Head of caudate nucleus (tissue), 42 donors: Measurements from ENCODE around the gene TMEM183A.

Experiments
- DNase-seq, 42 donors: peaks; one replicate each; pipeline versions ENCODE4 v3.0.0 to v3.0.0-alpha.2; 2020 to 2021; ENCODE audit warnings: mixed read lengths in 7 of 42
- intact Hi-C: fragments of 100-400 bp; cut with DNase I; formaldehyde crosslinking; loops from one replicate; pipeline ENCODE4 v1.15.0; 2022

TMEM183A gene

DNA sequence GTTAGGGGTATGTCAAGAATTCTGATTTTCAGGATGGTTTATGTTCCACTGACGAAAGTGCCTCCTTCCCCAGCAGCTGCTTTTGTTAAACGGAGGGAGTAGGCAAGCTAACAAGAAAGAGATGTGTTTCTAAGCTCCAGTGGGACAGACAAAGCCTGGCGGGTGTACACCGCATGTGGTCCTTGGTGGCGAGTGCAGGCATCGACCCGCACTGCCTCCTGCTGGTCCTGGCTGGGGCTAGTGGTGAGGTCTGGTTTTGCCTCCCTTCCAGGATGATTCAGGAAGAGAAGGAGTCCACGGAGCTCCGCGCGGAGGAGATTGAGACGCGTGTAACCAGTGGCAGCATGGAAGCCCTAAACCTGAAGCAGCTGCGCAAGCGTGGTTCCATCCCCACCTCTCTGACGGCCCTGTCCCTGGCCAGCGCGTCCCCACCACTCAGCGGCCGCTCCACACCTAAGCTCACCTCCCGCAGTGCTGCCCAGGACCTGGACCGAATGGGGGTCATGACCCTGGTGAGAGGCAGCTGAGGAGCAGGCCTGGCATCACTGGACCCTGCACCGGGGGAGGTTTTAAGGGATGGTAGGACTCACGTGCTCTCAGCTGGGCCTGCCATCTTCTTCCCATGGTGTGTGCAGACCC, 48.1 kb downstream of the TMEM183A start:
- intact Hi-C loops: no loop called here

DNA sequence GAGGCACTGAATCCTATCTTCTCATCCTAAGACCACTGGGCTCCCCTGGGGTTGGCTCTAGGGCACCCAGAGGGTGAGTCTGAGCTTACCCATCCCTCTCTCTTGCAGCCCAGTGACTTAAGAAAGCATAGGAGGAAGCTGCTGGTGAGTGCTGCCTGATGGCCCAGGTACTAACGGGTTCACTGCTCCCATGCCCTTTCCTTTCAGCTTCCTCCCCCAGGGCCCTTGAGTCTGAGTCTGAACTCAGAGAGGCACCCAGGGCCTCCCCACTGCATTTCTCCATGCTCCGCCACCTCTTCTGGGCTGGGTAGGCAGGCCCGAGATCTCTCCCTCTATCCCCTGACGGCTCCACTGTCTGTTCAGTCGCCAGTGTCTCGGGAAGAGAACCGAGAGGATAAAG, 48.8 kb downstream of the TMEM183A start:
- no peak for DNase-seq
- intact Hi-C loops: no loop called here

More for the DNA sequence above, 48.1 kb downstream of the TMEM183A start:
- no peak for DNase-seq

DNA sequence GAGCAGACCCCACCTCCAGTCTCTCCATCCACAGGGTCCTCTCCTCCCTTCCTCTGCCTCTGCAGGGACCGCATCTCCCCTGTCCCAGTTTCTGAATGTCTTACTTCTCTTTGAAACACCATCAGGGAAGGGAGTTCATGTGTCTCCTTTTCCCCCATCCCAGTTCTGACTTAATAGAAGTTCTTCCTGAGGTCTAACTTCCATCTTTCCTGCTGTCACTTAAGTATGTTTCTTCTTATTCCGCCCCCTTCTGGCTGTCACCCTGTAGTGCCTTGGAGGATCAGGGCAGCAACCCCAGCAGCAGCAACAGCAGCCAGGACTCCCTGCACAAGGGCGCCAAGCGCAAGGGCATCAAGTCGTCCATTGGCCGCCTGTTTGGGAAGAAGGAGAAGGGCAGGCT, 49.3 kb downstream of the TMEM183A start:
- no peak for DNase-seq
- intact Hi-C loops: no loop called here

DNA sequence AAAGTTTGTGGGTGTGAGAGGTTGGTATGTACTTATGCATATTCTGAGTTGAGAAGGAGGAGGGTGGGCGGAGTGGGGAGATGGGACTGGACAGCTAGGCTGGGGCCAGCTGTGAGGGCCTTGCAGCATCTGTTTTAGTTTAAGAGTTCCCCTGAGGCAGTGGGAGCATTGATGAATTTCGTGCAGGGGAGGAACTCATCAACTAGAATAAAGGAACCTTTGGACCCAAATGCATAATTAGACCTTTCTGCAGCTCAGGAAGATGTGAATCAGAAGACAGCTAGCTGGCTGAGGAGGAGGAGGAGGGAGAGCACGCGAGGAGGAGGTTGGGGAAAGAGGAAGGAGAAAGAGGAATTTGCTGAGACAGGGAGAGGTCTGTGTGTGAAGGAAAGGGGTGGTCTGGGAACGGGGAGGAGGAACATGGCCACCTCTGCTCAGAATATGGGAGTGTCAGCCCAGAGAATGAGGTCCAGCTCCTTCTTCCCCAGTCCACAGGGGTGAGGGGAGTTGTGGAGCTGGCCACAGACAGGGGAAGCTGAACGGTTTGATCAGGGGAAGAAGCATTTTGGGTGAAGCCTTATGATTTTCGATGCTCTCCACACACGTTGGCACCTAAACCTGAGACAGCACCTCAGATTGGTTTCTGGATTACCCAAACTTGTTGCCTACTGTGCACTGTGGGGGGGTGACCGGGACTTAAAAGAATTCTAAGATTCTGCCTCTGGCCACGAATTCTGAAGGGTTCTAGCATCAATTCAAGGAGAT, 50.9 kb downstream of the TMEM183A start:
- intact Hi-C loops: no loop called here
- DNase-seq: peak in 23 of 42 donors; percentile 26 to 76 (median 47)

DNA sequence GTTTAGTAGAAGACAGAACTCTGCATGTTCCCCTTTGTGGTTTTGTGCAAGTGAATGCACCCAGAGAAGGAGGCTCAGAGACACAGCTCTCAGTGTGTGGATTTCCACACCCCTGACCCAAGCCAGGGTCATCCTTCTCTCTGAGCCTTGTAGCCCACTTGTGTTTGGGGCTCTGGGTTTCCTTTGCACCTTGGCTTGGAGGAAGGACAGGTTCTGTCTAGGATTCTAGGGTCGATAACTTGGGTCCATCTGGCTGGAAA, 51.4 kb downstream of the TMEM183A start:
- DNase-seq: no peak
- intact Hi-C loops: no loop called here

DNA sequence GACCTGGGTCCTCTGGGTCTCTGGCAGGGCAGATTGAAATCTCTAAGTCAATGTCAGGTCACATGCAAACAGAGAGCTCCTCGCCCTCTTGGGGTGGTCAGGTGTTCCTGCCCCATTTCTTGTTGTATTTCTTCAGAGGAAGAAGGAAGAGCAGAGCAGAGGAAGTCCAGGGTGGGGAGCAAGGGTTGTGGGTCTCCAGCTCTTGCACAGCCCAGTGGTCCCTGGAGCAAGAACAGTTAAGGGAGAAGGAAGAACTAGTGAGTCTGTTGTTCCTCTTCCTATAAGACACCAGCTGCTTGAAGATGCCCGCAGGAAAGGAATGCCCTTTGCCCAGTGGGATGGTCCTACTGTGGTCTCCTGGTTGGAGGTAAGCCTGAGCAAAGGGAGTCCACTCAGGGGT, 52.3 kb downstream of the TMEM183A start:
- DNase-seq: no peak
- intact Hi-C loops: no loop called here

DNA sequence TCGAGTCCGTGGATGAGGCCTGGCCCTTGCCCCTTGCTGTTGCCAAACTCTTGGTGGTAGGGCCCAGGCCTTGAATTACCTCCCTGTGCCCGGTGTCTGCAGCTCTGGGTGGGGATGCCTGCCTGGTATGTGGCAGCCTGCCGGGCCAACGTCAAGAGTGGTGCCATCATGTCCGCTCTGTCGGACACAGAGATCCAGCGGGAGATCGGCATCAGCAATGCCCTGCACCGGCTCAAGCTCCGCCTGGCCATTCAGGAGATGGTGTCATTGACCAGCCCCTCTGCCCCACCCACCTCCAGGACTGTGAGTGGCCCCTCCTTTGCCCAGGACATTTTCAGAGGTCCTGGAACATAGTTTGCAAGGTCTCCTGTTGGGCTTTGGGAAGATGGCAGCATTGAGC, 52.9 kb downstream of the TMEM183A start:
- intact Hi-C loops: no loop called here
- no peak for DNase-seq

DNA sequence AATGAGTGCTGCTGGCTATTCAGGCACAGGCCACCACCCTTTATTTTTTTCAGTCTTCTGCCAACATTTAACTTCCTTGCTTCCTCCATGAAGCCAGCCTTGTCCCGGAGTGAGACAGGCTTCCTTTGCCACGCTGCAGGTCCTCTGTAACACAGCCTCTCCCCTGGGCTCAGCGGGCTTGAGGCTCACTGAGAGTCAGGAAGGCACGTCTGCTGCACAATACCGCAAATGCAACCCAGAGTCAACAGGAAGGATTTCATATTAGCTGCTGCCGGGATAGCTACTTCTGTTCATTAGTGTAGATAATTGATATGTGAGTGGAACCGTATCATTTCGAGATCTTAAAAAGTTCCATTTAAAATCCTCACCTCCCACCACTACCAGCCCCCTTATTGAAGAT, 56.1 kb downstream of the TMEM183A start:
- intact Hi-C loops: no loop called here
- DNase-seq: no peak

DNA sequence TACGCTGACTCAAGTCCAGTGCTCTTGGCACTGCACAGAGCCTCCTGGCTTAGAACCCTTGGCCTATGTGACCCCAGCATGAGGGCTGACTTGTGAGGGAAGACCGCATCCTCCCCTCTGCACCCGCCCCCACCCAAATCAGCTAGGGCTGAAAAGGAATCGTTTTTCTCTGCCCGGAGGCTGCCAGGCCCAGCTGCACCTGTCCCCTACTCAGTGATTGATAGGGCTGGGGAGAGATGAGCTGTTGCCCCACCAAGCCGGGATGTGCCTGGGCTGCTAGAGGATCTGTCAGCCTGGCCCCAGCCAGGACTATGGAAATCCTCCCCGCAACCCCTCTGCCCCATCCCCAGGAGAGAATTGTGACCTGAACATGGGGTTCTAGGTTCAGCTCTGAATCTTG, 58.0 kb downstream of the TMEM183A start:
- DNase-seq: no peak
- intact Hi-C loops: no loop called here

DNA sequence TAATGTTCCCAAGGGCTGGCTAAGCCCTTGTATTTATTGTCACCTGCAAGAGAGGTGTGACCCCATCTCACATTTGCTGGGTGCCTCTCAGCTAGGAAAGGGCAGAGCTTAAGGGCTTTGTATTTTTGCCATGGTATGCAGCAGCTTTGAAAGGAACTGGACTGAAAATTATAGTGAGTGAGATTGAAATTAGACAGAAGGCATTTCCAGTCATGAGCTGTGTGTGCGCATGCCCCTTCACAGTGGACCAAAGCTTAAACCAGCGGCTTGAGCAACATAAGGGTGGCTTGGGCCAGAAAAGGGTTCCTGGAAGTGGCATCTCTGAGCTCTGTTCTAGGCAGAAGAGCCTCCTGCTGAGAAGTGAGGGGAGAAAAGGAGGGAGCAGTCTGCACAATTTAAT, 58.8 kb downstream of the TMEM183A start:
- no peak for DNase-seq

DNA sequence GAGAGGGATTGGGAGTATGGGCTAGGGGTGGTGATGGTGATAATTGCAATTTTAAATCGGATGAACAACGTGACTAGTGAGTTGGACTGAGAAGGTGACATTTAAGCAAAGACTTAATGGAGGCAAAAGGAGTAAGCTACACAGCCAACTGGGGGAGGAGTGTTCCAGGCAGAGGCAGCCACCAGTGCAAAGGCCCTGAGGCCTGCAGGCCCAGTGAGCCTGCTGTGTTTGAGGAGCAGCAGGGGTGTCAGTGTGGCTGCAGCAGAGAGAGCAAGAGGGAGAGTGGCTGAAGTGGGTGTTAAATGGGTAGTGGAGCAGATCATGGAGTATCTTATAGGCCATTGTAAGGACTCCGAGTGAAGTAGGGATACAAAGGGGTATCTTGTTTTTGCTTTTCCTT, 59.8 kb downstream of the TMEM183A start:
- no peak for DNase-seq
- intact Hi-C loops: no loop called here

More for the DNA sequence above, 58.8 kb downstream of the TMEM183A start:
- intact Hi-C loops: no loop called here

DNA sequence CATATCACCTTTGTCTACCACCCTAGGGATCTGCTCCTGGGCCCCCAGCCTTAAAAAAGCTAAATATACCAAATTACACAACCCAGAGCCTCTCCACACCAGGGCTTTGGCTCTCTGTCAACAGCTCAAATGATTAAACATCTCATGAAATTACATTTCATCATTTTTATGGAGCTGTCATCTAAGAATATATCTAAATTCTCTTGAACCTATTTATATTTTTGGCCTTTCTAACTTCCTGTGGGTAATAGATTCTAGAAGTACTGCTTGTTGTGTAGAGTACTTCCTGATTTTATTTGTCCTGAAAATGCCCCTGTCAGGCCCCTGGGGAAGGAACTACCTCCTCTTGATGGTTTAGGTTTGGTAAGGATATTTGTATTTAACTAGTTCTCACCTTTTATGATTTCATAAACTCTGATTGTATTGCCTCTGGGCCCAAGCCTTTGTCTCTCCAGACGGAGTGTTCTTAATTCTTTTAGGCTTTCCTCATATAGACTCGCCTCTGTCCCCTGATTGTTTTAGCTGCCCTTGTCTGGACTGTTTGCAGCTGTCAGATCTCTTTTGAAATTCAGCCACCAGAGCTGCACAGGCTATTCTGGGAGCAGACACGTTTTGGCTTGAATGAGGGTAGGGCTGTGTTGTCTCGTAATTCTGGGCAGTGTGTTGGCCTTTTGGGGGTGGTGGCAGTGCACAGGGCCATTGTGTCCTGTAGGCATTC, 62.0 kb downstream of the TMEM183A start:
- DNase-seq: peak in 11 of 42 donors; percentile 23 to 59 (median 37)

DNA sequence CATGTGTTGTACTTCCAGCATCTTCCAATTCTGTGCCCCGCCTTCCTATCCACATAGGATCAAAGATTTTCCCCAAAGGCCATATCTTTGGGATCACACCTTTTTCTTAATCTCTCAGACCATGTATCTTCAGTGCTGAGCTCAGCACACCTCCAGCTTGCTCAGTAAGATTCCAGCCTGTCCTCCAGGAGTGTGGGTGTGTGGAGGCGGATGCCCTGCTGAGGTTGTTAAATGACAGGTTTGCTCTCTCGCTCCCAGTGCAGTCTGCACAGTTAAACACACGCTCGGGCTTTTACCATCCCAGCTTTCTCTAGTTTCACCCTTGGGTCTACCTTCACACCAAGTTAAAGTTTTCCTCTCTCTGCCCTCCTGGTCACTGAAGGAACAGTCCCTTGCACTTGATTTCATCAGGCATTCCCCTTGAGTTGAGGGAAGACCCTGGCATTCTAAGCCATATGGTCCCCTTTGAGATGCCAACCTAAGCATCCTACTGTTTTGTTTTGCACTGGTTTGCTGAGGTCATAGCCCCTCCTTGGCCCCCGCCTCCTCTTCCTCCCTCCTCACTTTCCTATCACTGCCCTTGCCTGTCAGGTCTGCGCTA, 64.9 kb downstream of the TMEM183A start:
- intact Hi-C loops: no loop called here
- DNase-seq: peak in 22 of 42 donors; percentile 15 to 78 (median 43)

More for the DNA sequence above, 62.0 kb downstream of the TMEM183A start:
- intact Hi-C loops: no loop called here

DNA sequence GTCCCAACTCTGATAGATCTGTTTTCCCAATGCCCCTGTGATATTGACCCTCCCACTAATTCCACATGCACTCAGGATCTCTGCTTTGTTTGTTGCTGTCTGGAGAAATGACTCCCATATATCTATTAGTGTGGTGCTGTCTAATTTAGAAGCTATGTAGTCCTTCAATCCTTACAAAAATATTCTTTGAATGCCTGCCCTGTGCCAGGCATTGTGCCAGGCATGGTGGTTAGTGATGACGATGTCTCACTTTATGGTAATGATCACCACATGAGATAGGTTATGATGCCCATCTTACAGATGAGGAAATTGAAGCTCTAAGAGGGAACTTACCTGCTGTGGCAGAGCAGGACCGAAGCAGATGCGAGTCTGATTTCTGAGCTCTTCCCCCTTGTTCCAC, 65.7 kb downstream of the TMEM183A start:
- intact Hi-C loops: no loop called here
- DNase-seq: no peak

DNA sequence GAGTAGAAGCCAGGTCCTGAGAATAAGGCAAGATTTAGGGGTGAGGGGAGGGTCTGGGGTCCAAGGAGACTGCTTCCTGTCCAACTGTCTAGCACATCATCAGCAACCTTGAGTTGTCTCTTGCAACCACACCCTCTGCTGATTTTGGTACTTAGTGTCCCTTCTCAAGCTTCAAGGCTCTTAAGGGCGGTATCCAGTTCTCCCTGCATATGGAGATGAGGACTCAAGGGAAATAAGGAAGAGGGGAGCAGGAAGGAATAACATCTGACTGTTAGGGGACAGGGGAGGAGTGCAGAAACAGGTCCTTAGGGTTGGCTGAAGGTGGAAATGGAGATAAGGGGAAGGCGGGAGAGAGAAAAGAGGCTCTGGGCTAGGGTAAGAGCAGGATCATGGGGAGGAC, 66.3 kb downstream of the TMEM183A start:
- no peak for DNase-seq
- intact Hi-C loops: no loop called here
